Fibroblast of villous mesenchyme (primary cell): ENCODE measurements around the gene SLC22A4. TPM values are rescaled to one million over a fixed set of nuclear protein-coding genes. Genes with fewer than 3 reads are reported as not detected.

Experiments
- DNase-seq: peaks from one replicate; pipeline ENCODE4 v3.0.0-alpha.2; 2010; ENCODE audit warnings: low read depth
- H3K4me3 ChIP-seq: 2 replicates; pipeline ENCODE4 v1.5.1; 2011; ENCODE audit warnings: low read depth, mild to moderate bottlenecking, low read length
- total RNA-seq: library from RNA; depleted of rRNA; stranded (reverse); fragments of >200 nt; gene quantifications from 2 replicates; pipeline ENCODE4 v1.2.3, GENCODE V29; 2012
- TF ChIP-seq, protein P1 (sequence below): IDR thresholded peaks from 2 replicates; pipeline ENCODE4 v1.5.1; 2012; ENCODE audit warnings: low read depth, mild to moderate bottlenecking, low read length; ENCODE audit not compliant: insufficient read depth

SLC22A4 gene
- total RNA-seq, 1 donor: 16.4 TPM

DNA sequence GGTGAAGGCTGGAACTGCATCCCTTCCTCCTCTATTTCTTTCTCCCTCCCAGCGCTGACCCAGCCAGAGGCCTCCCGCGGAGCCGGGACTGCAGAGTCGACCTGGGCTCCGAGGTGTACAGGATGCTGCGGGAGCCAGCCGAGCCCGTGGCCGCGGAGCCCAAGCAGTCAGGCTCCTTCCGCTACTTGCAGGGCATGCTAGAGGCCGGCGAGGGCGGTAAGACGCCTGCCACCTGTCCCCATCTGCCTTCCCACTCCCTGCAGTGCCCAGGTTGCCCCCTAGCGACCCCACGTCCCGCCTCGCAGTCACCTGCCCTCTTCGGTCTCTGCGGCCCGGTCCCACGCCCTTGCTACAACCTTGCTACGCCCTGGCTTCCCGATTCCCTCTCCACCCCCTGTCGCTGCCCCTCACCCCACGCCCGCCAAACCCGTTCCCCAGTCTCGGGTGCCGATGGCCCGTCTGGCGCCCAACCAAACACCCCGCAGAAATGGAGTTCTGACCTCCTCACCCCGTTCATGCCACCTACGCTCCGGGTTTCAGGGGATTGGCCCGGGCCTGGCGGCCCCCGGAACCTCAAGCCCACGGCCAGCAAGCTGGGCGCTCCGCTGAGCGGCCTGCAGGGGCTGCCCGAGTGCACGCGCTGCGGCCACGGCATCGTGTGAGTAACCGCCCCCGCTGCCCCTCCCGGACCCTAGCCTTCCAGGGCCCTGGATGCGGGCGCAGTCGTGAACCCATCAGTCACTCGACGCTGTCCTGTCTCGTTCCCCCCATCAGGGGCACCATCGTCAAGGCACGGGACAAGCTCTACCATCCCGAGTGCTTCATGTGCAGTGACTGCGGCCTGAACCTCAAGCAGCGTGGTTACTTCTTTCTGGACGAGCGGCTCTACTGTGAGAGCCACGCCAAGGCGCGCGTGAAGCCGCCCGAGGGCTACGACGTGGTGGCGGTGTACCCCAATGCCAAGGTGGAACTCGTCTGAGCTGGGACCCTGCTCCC is 22.6 kb upstream of the SLC22A4 start:
- TF ChIP-seq, protein P1, sequence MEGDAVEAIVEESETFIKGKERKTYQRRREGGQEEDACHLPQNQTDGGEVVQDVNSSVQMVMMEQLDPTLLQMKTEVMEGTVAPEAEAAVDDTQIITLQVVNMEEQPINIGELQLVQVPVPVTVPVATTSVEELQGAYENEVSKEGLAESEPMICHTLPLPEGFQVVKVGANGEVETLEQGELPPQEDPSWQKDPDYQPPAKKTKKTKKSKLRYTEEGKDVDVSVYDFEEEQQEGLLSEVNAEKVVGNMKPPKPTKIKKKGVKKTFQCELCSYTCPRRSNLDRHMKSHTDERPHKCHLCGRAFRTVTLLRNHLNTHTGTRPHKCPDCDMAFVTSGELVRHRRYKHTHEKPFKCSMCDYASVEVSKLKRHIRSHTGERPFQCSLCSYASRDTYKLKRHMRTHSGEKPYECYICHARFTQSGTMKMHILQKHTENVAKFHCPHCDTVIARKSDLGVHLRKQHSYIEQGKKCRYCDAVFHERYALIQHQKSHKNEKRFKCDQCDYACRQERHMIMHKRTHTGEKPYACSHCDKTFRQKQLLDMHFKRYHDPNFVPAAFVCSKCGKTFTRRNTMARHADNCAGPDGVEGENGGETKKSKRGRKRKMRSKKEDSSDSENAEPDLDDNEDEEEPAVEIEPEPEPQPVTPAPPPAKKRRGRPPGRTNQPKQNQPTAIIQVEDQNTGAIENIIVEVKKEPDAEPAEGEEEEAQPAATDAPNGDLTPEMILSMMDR: no peak
- no peak overlapping the region for H3K4me3 ChIP-seq
- DNase-seq: no peak

DNA sequence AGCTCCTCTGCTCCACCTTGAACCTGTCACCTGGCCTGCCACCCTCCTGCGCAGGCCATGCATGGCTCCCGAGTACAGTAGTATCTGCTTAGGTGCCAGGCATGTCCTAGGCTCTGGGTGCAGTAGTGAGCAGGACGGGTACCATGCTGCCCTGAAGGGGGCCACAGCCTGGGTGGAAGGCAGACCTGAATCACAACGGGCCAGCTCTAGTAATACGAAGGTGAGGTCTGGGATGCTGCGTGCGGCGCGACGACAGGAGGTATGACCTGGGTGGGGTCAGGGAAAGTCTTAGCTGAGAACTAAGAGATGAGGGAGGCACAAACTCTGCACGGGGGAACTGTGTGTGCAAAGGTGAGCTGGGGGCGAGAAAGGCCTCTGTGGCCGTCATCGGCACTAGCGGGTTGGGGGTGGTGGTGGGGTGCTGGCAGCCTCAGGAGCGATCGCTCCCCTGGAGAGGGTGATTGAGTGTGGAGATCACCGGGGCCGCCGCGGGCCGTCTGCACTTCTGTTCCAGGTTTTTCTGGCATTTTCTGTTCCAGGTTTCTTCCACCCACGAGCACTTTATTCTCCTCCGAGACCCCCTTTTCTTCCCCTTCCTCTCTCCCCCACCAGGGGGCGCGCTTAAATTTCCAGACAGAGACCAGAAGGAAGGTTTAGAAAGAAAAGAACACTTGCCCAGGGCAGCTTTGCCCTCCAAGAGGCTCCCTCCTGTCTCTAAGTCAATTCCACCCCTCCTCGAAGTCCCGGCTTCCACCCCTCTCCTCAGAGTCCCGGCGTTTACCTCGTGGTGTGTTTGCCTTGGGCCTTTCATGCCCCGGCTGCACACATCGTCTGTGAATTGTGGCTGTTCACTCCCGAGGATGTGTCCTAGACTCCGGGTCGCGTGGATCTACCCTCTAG is 21.6 kb upstream of the SLC22A4 start:
- no peak overlapping the region for H3K4me3 ChIP-seq
- DNase-seq: peak; percentile 62
- TF ChIP-seq, protein P1: peak; percentile 88

DNA sequence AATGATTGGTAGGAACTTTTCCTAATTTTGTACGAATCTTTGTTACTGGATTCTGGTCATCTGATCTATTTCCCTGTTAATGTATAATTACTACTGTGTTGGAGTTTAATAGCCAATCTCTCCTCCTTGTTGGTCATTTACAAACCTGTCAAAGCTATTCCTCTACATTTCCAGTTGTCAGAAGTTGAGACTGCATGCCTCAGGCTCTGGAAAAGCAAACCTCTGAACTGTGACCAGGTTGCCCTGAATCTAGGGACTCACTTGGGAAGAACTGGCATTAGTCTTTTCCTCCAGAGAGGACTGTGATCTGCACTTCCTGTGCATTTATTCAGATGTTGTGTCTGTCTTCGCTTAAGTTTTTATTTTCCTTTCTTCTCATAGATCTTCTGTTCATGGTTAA is 20.6 kb upstream of the SLC22A4 start:
- H3K4me3 ChIP-seq: no peak overlapping the region
- DNase-seq: no peak
- TF ChIP-seq, protein P1: no peak

DNA sequence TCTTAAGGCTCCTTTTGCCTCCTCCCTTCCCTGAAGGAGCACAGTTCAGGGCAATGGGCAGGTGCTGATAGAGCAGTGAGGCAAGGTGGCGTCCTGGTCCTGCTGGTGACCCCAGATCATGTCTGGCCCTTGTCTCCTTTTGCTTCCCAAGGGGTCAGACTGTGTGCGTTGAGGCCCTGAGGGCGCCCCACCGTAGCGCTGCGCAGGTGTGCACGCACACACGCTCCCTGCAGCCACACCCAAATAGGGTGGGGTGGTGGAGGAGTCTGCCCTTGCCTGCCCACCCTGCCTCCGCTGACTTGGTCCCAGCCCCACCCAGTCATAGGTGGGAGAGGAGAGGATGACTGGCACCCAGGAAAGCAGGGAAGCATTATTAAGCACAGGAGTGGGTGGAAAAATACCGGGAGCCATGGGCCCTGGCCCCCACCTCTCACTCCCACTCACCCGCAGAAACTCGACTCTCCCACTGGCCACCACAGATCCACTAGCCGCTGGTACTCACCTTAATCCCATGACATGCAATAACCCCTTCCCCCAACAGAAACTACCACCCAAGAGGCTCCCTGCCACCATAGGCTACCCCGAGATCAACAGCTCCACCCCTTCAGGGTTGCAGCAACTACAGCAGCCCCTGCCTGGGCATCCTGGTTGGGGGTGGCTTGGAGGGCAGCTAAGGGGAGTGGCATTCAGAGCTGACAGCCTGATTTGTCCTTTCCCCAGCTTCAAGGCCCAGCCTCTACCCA is 20.0 kb upstream of the SLC22A4 start:
- TF ChIP-seq, protein P1: no peak
- no peak for DNase-seq
- no peak overlapping the region for H3K4me3 ChIP-seq

DNA sequence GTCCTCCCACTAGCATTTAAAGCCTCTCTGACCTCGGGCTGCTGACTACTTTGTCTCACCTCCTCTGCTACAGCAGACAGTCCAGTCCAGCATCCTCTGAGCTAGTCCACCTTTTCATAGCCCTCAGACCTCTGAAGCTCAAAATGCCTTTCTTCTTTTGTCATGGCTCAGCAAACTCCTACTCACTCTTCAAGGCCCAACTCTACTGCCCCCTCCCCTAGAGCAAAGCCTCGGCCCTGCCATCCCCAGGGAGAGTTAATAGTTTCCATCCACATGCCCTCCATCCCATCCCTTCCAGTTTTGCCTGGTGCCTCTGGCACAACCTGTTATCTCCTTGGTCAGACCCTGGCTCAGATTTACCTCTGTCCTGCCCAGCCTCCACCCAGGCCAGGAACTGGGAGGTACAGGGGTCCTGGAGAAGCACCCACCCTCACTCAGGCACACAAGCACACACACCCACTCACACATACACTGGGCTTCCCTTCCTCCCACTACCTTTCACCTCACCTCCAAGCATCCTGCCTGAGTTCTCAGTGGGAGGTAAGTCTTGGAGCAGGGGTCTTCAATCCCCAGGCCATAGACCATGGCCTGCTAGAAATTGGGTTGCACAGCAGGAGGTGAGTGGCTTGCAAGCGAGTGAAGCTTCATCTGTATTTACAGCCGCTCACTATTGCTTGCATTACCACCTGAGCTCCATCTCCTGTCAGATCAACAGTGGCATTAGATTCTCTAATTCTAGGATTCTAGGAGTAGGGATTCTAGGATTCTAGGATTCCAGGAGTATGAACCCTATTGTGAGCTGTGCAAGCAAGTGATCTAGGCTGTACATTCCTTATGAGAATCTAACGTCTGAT is 18.6 kb upstream of the SLC22A4 start:
- TF ChIP-seq, protein P1: no peak
- no peak for DNase-seq
- H3K4me3 ChIP-seq: no peak overlapping the region
